Measurements from ENCODE around the gene KIF18A. TPM values are rescaled to one million over a fixed set of nuclear protein-coding genes. Genes with fewer than 3 reads are reported as not detected.

KIF18A gene
- total RNA-seq, 1 donor, result 18.2 TPM

DNA sequence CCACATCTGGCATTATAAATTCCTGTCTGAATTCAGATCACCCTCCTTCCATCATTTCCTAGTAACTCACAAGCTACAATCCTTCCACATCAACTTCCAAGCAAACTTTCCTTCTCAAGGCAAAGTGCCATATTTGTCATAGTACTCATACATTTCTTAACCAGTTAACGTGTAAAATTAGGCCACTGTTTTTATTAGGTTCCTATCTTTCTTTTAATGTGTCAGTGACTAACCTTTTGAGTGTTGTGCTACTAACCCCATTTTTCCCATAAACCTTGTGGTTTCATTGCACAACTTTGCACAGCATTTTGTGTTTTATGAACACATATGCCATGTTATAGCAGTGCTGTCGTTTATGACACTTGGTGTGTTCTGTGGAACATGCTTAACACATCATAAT lies 90.1 kb downstream of the KIF18A start:
- DNase-seq (ENCODE audit: low read depth), result peak; percentile 4
- H3K4me3 ChIP-seq (ENCODE audit: low read depth, low read length), result no peak overlapping the region
- no peak for TF ChIP-seq CTCF (IDR thresholded peaks at IDR 0.05; ENCODE audit: insufficient read depth, low read length)

GRCh38 chr11:28011813-28012212 lies 96.1 kb downstream of the KIF18A start:
- H3K4me3 ChIP-seq (ENCODE audit: low read depth, low read length), result no peak overlapping the region
- DNase-seq (ENCODE audit: low read depth), result no peak
- no peak for TF ChIP-seq CTCF (IDR thresholded peaks at IDR 0.05; ENCODE audit: insufficient read depth, low read length)

DNA sequence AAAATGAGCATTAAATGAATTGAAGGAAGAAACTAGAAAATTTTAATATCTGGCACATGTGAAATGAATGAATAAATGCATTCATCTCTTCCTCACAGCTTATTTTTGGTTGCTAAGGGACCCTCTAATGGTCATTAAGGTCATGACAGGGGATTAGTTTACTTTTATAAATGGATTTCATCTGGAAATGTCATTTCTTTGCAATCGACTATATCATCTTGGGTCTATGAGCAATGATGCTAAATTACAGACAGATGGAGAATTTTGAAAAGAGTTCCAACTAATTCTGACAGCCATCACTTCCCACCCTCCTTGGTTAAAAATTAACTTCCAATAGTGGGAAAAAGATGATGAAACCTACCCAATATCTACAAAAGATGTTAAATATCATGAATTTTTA lies 98.0 kb downstream of the KIF18A start:
- no peak for TF ChIP-seq CTCF (IDR thresholded peaks at IDR 0.05; ENCODE audit: insufficient read depth, low read length)
- H3K4me3 ChIP-seq (ENCODE audit: low read depth, low read length), result no peak overlapping the region
- DNase-seq (ENCODE audit: low read depth), result peak; percentile 6

GRCh38 chr11:28009388-28009787 lies 98.6 kb downstream of the KIF18A start:
- H3K4me3 ChIP-seq (ENCODE audit: low read depth, low read length), result no peak overlapping the region
- TF ChIP-seq CTCF (IDR thresholded peaks at IDR 0.05; ENCODE audit: insufficient read depth, low read length), result no peak
- peak; percentile 83 for DNase-seq (ENCODE audit: low read depth)

DNA sequence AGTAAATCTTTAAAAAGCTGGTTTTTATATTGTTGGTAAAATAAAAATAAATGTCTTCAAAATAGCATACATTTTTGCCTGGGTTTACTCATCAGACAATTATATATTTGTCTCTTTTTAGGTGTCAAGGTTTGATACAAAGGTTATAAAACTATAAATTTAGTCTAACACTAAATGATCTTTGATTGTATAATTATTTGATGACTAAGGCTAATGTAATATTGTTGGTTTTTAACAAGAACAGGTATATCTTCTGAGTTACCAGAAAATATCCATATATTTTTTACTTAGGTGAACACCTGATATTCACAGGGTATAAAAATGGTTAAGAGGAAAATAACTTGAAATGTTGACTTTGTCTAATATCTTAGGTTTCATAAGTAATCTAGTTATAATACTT lies 104.3 kb downstream of the KIF18A start:
- DNase-seq (ENCODE audit: low read depth), result no peak
- no peak overlapping the region for H3K4me3 ChIP-seq (ENCODE audit: low read depth, low read length)
- no peak for TF ChIP-seq CTCF (IDR thresholded peaks at IDR 0.05; ENCODE audit: insufficient read depth, low read length)

GRCh38 chr11:27998552-27998951 lies 109.4 kb downstream of the KIF18A start:
- no peak for TF ChIP-seq CTCF (IDR thresholded peaks at IDR 0.05; ENCODE audit: insufficient read depth, low read length)
- no peak overlapping the region for H3K4me3 ChIP-seq (ENCODE audit: low read depth, low read length)
- DNase-seq (ENCODE audit: low read depth), result no peak

GRCh38 chr11:27997344-27997743 lies 110.6 kb downstream of the KIF18A start:
- TF ChIP-seq CTCF (IDR thresholded peaks at IDR 0.05; ENCODE audit: insufficient read depth, low read length), result no peak
- H3K4me3 ChIP-seq (ENCODE audit: low read depth, low read length), result no peak overlapping the region
- no peak for DNase-seq (ENCODE audit: low read depth)
